AG09309 (cell line): ENCODE measurements around the gene USP24.

Experiments
- DNase-seq: peaks from one replicate; pipeline ENCODE4 v3.0.0-alpha.2; 2010; ENCODE audit warnings: low read depth
- H3K4me3 ChIP-seq: 2 replicates; pipeline ENCODE4 v1.5.1; 2011; ENCODE audit warnings: mild to moderate bottlenecking, low read depth, low read length, moderate library complexity; ENCODE audit not compliant: control insufficient read depth
- CTCF ChIP-seq: IDR thresholded peaks from 2 replicates; pipeline ENCODE4 v1.5.1; 2011; ENCODE audit warnings: mild to moderate bottlenecking, low read depth, low read length, inconsistent platforms; ENCODE audit not compliant: insufficient read depth, control insufficient read depth; ENCODE audit errors: missing control alignments

USP24 gene

GRCh38 chr1:55052221-55053142 lies 162.7 kb downstream of the USP24 start:
- no peak for TF ChIP-seq CTCF
- no peak overlapping the region for H3K4me3 ChIP-seq
- DNase-seq = no peak

DNA sequence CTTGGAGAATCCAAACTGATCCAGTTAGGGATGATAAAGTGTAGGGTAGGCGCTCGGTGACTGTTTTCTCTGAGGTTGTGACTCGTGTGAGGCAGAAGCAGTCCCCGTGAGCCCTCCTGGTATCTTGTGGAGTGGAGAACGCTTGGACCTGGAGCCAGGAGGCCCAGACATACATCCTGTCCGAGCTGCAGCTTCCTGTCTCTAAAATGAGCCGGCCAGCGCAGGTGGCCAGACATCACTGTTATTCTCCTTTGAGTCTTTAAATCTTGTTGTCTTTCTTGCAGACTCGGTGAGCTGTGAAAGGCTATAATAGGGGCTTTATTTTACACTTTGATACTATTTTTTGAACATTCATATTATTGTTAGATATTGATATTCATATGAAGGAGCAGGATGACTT lies 163.5 kb downstream of the USP24 start:
- no peak for DNase-seq
- no peak overlapping the region for H3K4me3 ChIP-seq
- TF ChIP-seq CTCF = no peak

DNA sequence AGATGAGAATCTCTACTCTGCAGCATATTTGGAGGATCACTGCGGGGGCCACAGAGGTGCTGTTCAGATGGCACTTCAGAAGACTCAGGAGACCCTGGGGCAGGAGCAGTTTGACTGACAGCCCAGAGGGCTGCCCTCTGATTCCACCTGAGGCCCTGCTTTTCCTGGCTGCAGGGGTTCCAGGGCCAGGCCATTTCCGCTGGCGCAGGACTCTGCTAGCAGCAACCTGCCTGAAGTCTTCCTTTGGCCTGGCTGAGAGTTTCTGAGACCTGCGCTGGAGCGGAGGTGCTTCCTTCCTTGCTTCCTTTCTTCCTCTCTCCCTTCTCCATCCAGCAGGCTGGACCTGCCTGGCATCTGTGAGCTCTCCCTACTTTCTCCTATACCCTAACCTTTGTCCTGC lies 164.0 kb downstream of the USP24 start:
- DNase-seq = no peak
- TF ChIP-seq CTCF = no peak
- no peak overlapping the region for H3K4me3 ChIP-seq

DNA sequence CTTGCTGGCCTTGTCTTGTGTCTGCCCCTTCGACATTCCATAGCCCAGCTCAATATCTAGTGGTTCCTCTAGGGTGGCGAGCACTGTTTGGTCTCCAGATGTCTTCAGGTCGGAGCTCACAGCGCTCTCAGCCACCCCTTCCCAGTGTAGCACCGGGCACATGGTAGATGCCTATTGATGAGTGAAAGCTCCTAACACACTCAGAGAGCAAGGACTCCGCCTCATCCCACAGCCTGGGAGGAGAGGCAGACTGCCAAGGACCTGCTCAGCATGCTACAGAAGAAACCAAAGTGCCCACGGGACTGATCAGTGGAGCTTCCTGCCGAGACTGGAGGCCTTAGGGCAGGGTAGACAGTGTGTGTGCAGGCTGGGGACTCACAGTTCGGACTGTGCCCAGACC lies 164.9 kb downstream of the USP24 start:
- peak; percentile 35 for DNase-seq
- no peak for TF ChIP-seq CTCF

DNA sequence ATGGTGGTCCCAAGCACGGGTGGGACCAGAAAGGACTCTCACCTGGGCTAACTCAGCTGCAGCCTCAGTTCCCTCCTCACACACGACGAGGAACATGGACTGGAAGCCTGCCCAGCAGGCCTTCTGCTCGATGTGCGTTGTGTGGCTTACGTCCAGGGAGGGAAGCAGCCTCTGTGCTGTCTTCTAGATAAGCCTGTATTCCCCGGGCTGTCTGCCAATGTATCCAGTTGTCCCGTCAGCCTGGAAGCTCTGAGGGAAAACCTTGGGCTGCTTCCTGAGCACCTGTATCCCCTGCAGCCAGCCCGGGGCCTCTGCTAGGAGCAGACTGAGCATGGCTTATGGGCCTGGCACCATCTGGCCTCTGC lies 165.3 kb downstream of the USP24 start:
- no peak for TF ChIP-seq CTCF
- H3K4me3 ChIP-seq = no peak overlapping the region
- DNase-seq = no peak

More for the DNA sequence above, 164.9 kb downstream of the USP24 start:
- H3K4me3 ChIP-seq = no peak overlapping the region

GRCh38 chr1:55049271-55049913 lies 165.8 kb downstream of the USP24 start:
- no peak overlapping the region for H3K4me3 ChIP-seq
- no peak for DNase-seq
- TF ChIP-seq CTCF = no peak
